ENCODE data around the gene CDK6. TPM values are rescaled to one million over a fixed set of nuclear protein-coding genes. Genes with fewer than 3 reads are reported as not detected.

The CDK6 gene
- total RNA-seq, 1 donor from 2014 or later = 31.0 TPM

- intact Hi-C loops (cut with DNase I) = no loop called here
- ATAC-seq (no peak), DNase-seq (ENCODE audit: low spot score) (no peak)
Measured at GRCh38 chr7:92704858-92705257, 131.5 kb downstream of the CDK6 start.

- ATAC-seq (no peak), DNase-seq (ENCODE audit: low spot score) (no peak)
- intact Hi-C loops (cut with DNase I) = no loop called here
Measured at GRCh38 chr7:92702535-92702934, 133.8 kb downstream of the CDK6 start.

- ATAC-seq (no peak), DNase-seq (ENCODE audit: low spot score) (no peak)
- intact Hi-C loops (cut with DNase I) = no loop called here
Measured at GRCh38 chr7:92699966-92700514, 136.3 kb downstream of the CDK6 start.

- no peak for ATAC-seq
- no peak for DNase-seq (ENCODE audit: low spot score)
- intact Hi-C loops (cut with DNase I) = no loop called here
Measured at GRCh38 chr7:92699560-92699959, 136.8 kb downstream of the CDK6 start.

- intact Hi-C loops (cut with DNase I) = no loop called here
- peak; percentile 56 for ATAC-seq
- DNase-seq (ENCODE audit: low spot score) = no peak
Measured at GRCh38 chr7:92698237-92698841, 138.0 kb downstream of the CDK6 start.

- no peak for ATAC-seq
- no peak for DNase-seq (ENCODE audit: low spot score)
- intact Hi-C loops (cut with DNase I) = no loop called here
Measured at GRCh38 chr7:92697414-92697813, 139.0 kb downstream of the CDK6 start.

- ATAC-seq = no peak
- intact Hi-C loops (cut with DNase I) = no loop called here
- DNase-seq (ENCODE audit: low spot score) = no peak
Measured at GRCh38 chr7:92697012-92697411, 139.4 kb downstream of the CDK6 start.

- intact Hi-C loops (cut with DNase I) = no loop called here
- no peak for ATAC-seq
Measured at GRCh38 chr7:92696584-92696983, 139.8 kb downstream of the CDK6 start.

GRCh38 chr7:92695308-92696261 lies 140.8 kb downstream of the CDK6 start:
- intact Hi-C loops (cut with DNase I) = no loop called here
- DNase-seq (ENCODE audit: low spot score) (no peak), ATAC-seq (peak; percentile 91)

More at GRCh38 chr7:92696584-92696983, 139.8 kb downstream of the CDK6 start:
- no peak for DNase-seq (ENCODE audit: low spot score)

- intact Hi-C loops (cut with DNase I) = no loop called here
Measured at GRCh38 chr7:92694211-92694610, 142.2 kb downstream of the CDK6 start.

GRCh38 chr7:92693519-92693918 lies 142.9 kb downstream of the CDK6 start:
- DNase-seq (ENCODE audit: low spot score) (no peak), ATAC-seq (no peak)
- intact Hi-C loops (cut with DNase I) = no loop called here

More at GRCh38 chr7:92694211-92694610, 142.2 kb downstream of the CDK6 start:
- no peak for DNase-seq (ENCODE audit: low spot score)
- ATAC-seq = no peak

- intact Hi-C loops (cut with DNase I) = no loop called here
- ATAC-seq (no peak), DNase-seq (ENCODE audit: low spot score) (no peak)
Measured at GRCh38 chr7:92691578-92691977, 144.8 kb downstream of the CDK6 start.

- intact Hi-C loops (cut with DNase I) = no loop called here
- no peak for DNase-seq (ENCODE audit: low spot score)
- no peak for ATAC-seq
Measured at GRCh38 chr7:92685136-92686042, 151.0 kb downstream of the CDK6 start.

GRCh38 chr7:92684274-92684673 lies 152.1 kb downstream of the CDK6 start:
- intact Hi-C loops (cut with DNase I) = no loop called here
- DNase-seq (ENCODE audit: low spot score) (no peak), ATAC-seq (no peak)

GRCh38 chr7:92682903-92683539 lies 153.4 kb downstream of the CDK6 start:
- DNase-seq (ENCODE audit: low spot score) (no peak), ATAC-seq (no peak)
- intact Hi-C loops (cut with DNase I) = no loop called here

- DNase-seq (ENCODE audit: low spot score) (no peak), ATAC-seq (no peak)
- intact Hi-C loops (cut with DNase I) = no loop called here
Measured at GRCh38 chr7:92682330-92682729, 154.0 kb downstream of the CDK6 start.

- DNase-seq (ENCODE audit: low spot score) (no peak), ATAC-seq (no peak)
- intact Hi-C loops (cut with DNase I) = no loop called here
Measured at GRCh38 chr7:92681633-92682032, 154.7 kb downstream of the CDK6 start.

GRCh38 chr7:92680442-92680841 lies 155.9 kb downstream of the CDK6 start:
- intact Hi-C loops (cut with DNase I) = no loop called here
- ATAC-seq = no peak
- no peak for DNase-seq (ENCODE audit: low spot score)
